ENCODE data around the gene CACNA2D3. TPM values are rescaled to one million over a fixed set of nuclear protein-coding genes. Genes with fewer than 3 reads are reported as not detected.
"Not testable (repeated sequence)": the region's sequence is repeated elsewhere in the genome, so short reads cannot be mapped to it uniquely, and the experiment has no call there.

The CACNA2D3 gene
- total and polyA plus RNA-seq, 4 donors: 14.1 to 34.5 (median 33.4) TPM

- no peak overlapping the region for H3K27ac ChIP-seq (ENCODE audit: low read depth, low read length)
These were observed 511.7 kb downstream of the CACNA2D3 start for GRCh38 chr3:54634122-54634469.

DNA sequence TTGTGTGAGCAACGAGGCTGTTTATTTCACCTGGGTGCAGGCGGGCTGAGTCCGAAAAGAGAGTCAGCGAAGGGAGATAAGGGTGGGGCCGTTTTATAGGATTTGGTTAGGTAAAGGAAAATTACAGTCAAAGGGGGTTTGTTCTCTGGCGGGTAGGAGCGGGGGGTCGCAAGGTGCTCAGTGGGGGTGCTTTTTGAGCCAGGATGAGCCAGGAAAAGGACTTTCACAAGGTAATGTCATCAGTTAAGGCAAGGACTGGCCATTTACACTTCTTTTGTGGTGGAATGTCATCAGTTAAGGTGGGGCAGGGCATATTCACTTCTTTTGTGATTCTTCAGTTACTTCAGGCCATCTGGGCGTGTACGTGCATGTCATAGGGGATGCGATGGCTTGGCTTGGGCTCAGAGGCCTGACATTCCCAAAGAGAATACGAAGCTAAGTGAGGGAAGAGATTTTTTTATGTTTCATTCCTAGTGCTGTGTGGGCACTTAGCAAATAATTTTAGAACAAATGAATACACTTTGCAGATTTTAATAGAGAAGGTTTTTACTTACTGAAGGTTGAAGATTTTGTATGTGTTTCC, 517.5 kb downstream of the CACNA2D3 start:
- H3K36me3 ChIP-seq (ENCODE audit: control insufficient read depth, insufficient read depth, low read length); H3K4me1 ChIP-seq (ENCODE audit: control insufficient read depth, insufficient read depth, low read length); H3K27me3 ChIP-seq (ENCODE audit: control insufficient read depth, insufficient read depth, low read length); DNase-seq (ENCODE audit: low read depth in 4 of 6, low spot score in 6 of 6); H3K9me3 ChIP-seq (ENCODE audit: control insufficient read depth, insufficient read depth, low read length); H3K4me3 ChIP-seq (ENCODE audit: low read depth, low read length); H3K27ac ChIP-seq (ENCODE audit: low read depth, low read length): not testable (repeated sequence)
- 66% methylated on average over 7 of the region's 12 CpGs for WGBS (ENCODE audit: insufficient coverage)

More at GRCh38 chr3:54634122-54634469, 511.7 kb downstream of the CACNA2D3 start:
- Histone ChIP-seq H3K36me3 (ENCODE audit: control insufficient read depth, insufficient read depth, low read length) (no peaks in the 10 kb centered on the region), H3K27me3 (ENCODE audit: control insufficient read depth, insufficient read depth, low read length) (no peaks in the 10 kb centered on the region), H3K4me1 (ENCODE audit: control insufficient read depth, insufficient read depth, low read length) (no peaks in the 10 kb centered on the region), H3K9me3 (ENCODE audit: control insufficient read depth, insufficient read depth, low read length) (no peaks in the 10 kb centered on the region), H3K4me3 (ENCODE audit: low read depth, low read length) (no peak overlapping the region)
- no peak for DNase-seq (ENCODE audit: low read depth in 4 of 6, low spot score in 6 of 6)
- 94% methylated on average over 3 of the region's 3 CpGs for WGBS (ENCODE audit: insufficient coverage)

- peaks cover 5% of the 10 kb centered on the region for H3K27me3 ChIP-seq (ENCODE audit: control insufficient read depth, insufficient read depth, low read length)
- no peaks in the 10 kb centered on the region for H3K4me1 ChIP-seq (ENCODE audit: control insufficient read depth, insufficient read depth, low read length)
- DNase-seq (ENCODE audit: low read depth in 4 of 6, low spot score in 6 of 6): no peak
- WGBS (ENCODE audit: insufficient coverage): 57% methylated on average over 1 of the region's 2 CpGs
- H3K27ac ChIP-seq (ENCODE audit: low read depth, low read length): no peak overlapping the region
- no peaks in the 10 kb centered on the region for H3K36me3 ChIP-seq (ENCODE audit: control insufficient read depth, insufficient read depth, low read length)
- H3K4me3 ChIP-seq (ENCODE audit: low read depth, low read length): no peak overlapping the region
- H3K9me3 ChIP-seq (ENCODE audit: control insufficient read depth, insufficient read depth, low read length): no peaks in the 10 kb centered on the region
These were observed 519.1 kb downstream of the CACNA2D3 start for GRCh38 chr3:54641226-54642014.

DNA sequence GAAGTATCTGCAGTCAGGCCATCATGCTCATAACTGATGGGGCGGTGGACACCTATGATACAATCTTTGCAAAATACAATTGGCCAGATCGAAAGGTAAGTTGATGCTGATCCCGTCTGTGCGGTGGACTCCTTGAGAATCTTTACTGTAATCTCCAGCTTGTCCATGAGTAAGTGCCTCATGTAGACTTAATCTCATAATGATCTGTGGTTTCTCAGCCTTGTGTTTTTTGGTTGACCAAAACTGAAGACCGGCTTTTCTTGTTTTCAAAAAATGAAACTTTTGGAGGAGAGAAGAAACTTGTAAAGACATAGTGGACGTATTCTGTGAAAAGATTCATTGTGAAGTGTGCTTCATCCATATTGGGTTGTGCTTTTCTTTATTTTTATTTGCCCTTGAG, 519.8 kb downstream of the CACNA2D3 start:
- H3K36me3 ChIP-seq (ENCODE audit: control insufficient read depth, insufficient read depth, low read length): no peaks in the 10 kb centered on the region
- no peaks in the 10 kb centered on the region for H3K9me3 ChIP-seq (ENCODE audit: control insufficient read depth, insufficient read depth, low read length)
- 92% methylated on average over 4 of the region's 6 CpGs for WGBS (ENCODE audit: insufficient coverage)
- peaks cover 5% of the 10 kb centered on the region for H3K27me3 ChIP-seq (ENCODE audit: control insufficient read depth, insufficient read depth, low read length)
- no peaks in the 10 kb centered on the region for H3K4me1 ChIP-seq (ENCODE audit: control insufficient read depth, insufficient read depth, low read length)
- H3K27ac ChIP-seq (ENCODE audit: low read depth, low read length): no peak overlapping the region
- DNase-seq (ENCODE audit: low read depth in 4 of 6, low spot score in 6 of 6): no peak
- H3K4me3 ChIP-seq (ENCODE audit: low read depth, low read length): no peak overlapping the region

- H3K27me3 ChIP-seq (ENCODE audit: control insufficient read depth, insufficient read depth, low read length): no peaks in the 10 kb centered on the region
- no peaks in the 10 kb centered on the region for H3K9me3 ChIP-seq (ENCODE audit: control insufficient read depth, insufficient read depth, low read length)
- no peaks in the 10 kb centered on the region for H3K4me1 ChIP-seq (ENCODE audit: control insufficient read depth, insufficient read depth, low read length)
- H3K36me3 ChIP-seq (ENCODE audit: control insufficient read depth, insufficient read depth, low read length): no peaks in the 10 kb centered on the region
- no peak overlapping the region for H3K4me3 ChIP-seq (ENCODE audit: low read depth, low read length)
- DNase-seq (ENCODE audit: low read depth in 4 of 6, low spot score in 6 of 6): peak in 2 of 6 donors; percentile 40 to 94
- H3K27ac ChIP-seq (ENCODE audit: low read depth, low read length): no peak overlapping the region
These were observed 525.4 kb downstream of the CACNA2D3 start for GRCh38 chr3:54647721-54648120.

- DNase-seq (ENCODE audit: low read depth in 4 of 6, low spot score in 6 of 6): no peak
These were observed 527.2 kb downstream of the CACNA2D3 start for GRCh38 chr3:54649551-54649950.

DNA sequence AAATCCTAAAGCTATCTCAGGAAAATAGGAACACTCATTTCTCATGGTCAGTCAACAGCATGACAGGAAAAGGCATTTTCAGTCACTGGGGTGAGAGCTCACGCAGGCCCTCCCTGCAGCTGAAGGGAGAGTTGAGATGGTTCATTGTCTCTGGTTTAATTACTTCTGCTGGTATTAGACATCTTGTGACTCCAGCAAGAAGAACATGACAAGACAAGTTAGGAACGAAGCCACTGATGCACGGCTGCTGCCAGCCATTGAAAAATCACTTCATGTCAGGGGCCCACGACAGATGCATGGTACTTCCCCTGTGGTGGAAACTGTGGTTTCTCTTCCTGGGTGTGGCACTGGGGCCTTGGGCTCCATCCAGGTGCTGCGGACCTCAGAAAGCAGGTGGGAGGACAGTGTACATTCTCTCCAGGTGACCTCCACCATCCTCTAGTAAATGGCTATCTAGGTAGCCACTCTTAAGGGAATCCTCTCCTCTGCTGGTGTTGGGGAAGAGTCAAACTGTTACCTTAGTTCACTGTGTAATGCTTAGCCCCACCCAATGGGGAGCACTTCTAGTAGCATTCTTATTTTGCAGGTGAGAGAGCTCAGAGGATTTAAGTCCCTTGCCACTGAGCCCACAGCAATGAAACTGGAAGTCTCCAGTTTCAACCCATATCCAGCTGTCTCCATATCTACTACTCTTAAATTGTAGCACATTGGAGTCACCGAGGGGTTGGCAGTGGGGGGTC, 531.3 kb downstream of the CACNA2D3 start:
- H3K36me3 ChIP-seq (ENCODE audit: control insufficient read depth, insufficient read depth, low read length): no peaks in the 10 kb centered on the region
- WGBS (ENCODE audit: insufficient coverage): 86% methylated on average over 4 of the region's 6 CpGs
- no peak for DNase-seq (ENCODE audit: low read depth in 4 of 6, low spot score in 6 of 6)

More at GRCh38 chr3:54649551-54649950, 527.2 kb downstream of the CACNA2D3 start:
- H3K9me3 ChIP-seq (ENCODE audit: control insufficient read depth, insufficient read depth, low read length): no peaks in the 10 kb centered on the region
- no peak overlapping the region for H3K4me3 ChIP-seq (ENCODE audit: low read depth, low read length)
- H3K36me3 ChIP-seq (ENCODE audit: control insufficient read depth, insufficient read depth, low read length): no peaks in the 10 kb centered on the region
- H3K27ac ChIP-seq (ENCODE audit: low read depth, low read length): no peak overlapping the region
- no peaks in the 10 kb centered on the region for H3K27me3 ChIP-seq (ENCODE audit: control insufficient read depth, insufficient read depth, low read length)
- H3K4me1 ChIP-seq (ENCODE audit: control insufficient read depth, insufficient read depth, low read length): no peaks in the 10 kb centered on the region

DNA sequence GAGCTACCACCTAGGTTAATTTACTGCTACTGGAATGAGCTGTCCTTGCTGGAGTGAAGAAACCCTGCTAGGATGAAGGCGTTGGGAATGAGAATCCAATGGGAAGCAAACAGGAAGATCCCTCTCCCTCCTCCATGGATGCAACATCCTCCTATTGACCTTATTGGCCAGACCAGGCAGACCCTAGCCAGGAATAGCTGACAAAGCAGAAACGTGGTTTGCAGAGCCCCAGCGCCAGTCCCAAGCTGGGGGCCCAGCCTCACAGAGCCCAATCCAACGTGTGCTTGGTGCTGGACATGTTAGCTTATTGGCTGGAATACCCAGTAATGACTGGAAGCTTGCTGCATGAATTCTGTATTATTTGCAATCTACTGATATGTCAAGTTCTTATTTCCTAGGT, 532.4 kb downstream of the CACNA2D3 start:
- Histone ChIP-seq H3K27me3 (ENCODE audit: control insufficient read depth, insufficient read depth, low read length) (no peaks in the 10 kb centered on the region), H3K4me3 (ENCODE audit: low read depth, low read length) (no peak overlapping the region), H3K27ac (ENCODE audit: low read depth, low read length) (no peak overlapping the region), H3K9me3 (ENCODE audit: control insufficient read depth, insufficient read depth, low read length) (no peaks in the 10 kb centered on the region), H3K36me3 (ENCODE audit: control insufficient read depth, insufficient read depth, low read length) (no peaks in the 10 kb centered on the region), H3K4me1 (ENCODE audit: control insufficient read depth, insufficient read depth, low read length) (no peaks in the 10 kb centered on the region)
- WGBS (ENCODE audit: insufficient coverage): 55% methylated on average over 2 of the region's 4 CpGs
- no peak for DNase-seq (ENCODE audit: low read depth in 4 of 6, low spot score in 6 of 6)

More for the DNA sequence above, 531.3 kb downstream of the CACNA2D3 start:
- Histone ChIP-seq H3K27me3 (ENCODE audit: control insufficient read depth, insufficient read depth, low read length) (no peaks in the 10 kb centered on the region), H3K9me3 (ENCODE audit: control insufficient read depth, insufficient read depth, low read length) (no peaks in the 10 kb centered on the region), H3K4me3 (ENCODE audit: low read depth, low read length) (no peak overlapping the region), H3K4me1 (ENCODE audit: control insufficient read depth, insufficient read depth, low read length) (no peaks in the 10 kb centered on the region), H3K27ac (ENCODE audit: low read depth, low read length) (no peak overlapping the region)

GRCh38 chr3:54659347-54659746, 537.0 kb downstream of the CACNA2D3 start:
- Histone ChIP-seq H3K9me3 (ENCODE audit: control insufficient read depth, insufficient read depth, low read length) (no peaks in the 10 kb centered on the region), H3K4me1 (ENCODE audit: control insufficient read depth, insufficient read depth, low read length) (peaks cover 5% of the 10 kb centered on the region), H3K27me3 (ENCODE audit: control insufficient read depth, insufficient read depth, low read length) (peaks cover 2% of the 10 kb centered on the region), H3K36me3 (ENCODE audit: control insufficient read depth, insufficient read depth, low read length) (no peaks in the 10 kb centered on the region), H3K4me3 (ENCODE audit: low read depth, low read length) (no peak overlapping the region), H3K27ac (ENCODE audit: low read depth, low read length) (no peak overlapping the region)
- no peak for DNase-seq (ENCODE audit: low read depth in 4 of 6, low spot score in 6 of 6)
- 58% methylated on average over 2 of the region's 3 CpGs for WGBS (ENCODE audit: insufficient coverage)
